BE2C (cell line): ENCODE results near the gene COPS8.

ENCODE experiments used
- DNase-seq: peaks from one replicate; pipeline ENCODE4 v3.0.0-alpha.2; 2020
- H3K27me3 ChIP-seq: fragments of 250-450 bp; sonication (Bioruptor Pico); 2 replicates; pipeline ENCODE4 v1.5.1; 2020; ENCODE audit warnings: mild to moderate bottlenecking
- H3K36me3 ChIP-seq: fragments of 250-450 bp; sonication (Bioruptor Pico); 2 replicates; pipeline ENCODE4 v1.5.1; 2020; ENCODE audit warnings: mild to moderate bottlenecking
- H3K4me1 ChIP-seq: fragments of 250-450 bp; sonication (Bioruptor Pico); 2 replicates; pipeline ENCODE4 v1.5.1; 2020
- H3K4me3 ChIP-seq: 2 replicates; pipeline ENCODE4 v1.5.1; 2011; ENCODE audit warnings: low read depth, low read length
- H3K9me3 ChIP-seq: fragments of 250-450 bp; sonication (Bioruptor Pico); 2 replicates; pipeline ENCODE4 v1.5.1; 2020
- TF ChIP-seq, protein P1 (sequence below): IDR thresholded peaks from 2 replicates; pipeline ENCODE4 v1.5.1; 2012; ENCODE audit warnings: mild to moderate bottlenecking, low read depth, low read length

COPS8 gene

DNA sequence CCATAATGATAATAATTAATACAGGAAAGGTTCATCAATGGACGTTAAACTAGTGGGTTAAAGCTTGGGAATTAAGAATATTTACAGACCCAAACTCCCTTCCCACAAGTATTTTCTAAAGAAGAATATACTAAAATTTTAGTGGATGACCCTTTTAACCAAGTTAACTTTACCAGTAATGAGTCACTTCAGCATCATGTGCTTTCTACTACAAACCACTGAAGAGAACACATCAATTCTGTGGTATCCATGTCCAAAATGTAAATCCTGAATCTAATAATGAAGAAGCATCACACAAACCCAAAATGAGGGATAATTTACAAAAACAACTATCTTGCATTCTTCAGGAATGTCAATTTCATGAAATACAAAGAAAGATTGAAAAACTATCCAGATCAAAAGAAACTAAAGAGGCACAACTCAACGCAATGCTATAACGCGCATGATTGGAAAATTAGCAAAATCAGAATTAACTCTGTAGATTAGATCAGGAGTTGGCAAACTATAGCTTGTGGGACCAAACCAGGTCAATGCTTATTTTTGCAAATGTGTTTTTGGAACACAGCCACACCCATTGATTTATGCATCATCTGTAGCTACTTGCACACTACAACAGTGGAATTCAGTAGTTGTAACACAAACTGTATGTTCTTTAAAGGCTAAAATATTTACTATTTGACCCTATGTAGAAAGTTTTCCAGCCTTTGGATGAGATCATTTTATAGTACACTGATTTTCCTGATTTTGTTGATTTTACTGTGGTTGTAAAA, 27.5 kb downstream of the COPS8 start:
- Histone ChIP-seq H3K27me3 (no peaks in the 10 kb centered on the region), H3K4me1 (no peaks in the 10 kb centered on the region), H3K36me3 (no peaks in the 10 kb centered on the region), H3K4me3 (no peak overlapping the region), H3K9me3 (no peaks in the 10 kb centered on the region)
- DNase-seq, result no peak
- TF ChIP-seq, protein P1, sequence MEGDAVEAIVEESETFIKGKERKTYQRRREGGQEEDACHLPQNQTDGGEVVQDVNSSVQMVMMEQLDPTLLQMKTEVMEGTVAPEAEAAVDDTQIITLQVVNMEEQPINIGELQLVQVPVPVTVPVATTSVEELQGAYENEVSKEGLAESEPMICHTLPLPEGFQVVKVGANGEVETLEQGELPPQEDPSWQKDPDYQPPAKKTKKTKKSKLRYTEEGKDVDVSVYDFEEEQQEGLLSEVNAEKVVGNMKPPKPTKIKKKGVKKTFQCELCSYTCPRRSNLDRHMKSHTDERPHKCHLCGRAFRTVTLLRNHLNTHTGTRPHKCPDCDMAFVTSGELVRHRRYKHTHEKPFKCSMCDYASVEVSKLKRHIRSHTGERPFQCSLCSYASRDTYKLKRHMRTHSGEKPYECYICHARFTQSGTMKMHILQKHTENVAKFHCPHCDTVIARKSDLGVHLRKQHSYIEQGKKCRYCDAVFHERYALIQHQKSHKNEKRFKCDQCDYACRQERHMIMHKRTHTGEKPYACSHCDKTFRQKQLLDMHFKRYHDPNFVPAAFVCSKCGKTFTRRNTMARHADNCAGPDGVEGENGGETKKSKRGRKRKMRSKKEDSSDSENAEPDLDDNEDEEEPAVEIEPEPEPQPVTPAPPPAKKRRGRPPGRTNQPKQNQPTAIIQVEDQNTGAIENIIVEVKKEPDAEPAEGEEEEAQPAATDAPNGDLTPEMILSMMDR, result no peak

DNA sequence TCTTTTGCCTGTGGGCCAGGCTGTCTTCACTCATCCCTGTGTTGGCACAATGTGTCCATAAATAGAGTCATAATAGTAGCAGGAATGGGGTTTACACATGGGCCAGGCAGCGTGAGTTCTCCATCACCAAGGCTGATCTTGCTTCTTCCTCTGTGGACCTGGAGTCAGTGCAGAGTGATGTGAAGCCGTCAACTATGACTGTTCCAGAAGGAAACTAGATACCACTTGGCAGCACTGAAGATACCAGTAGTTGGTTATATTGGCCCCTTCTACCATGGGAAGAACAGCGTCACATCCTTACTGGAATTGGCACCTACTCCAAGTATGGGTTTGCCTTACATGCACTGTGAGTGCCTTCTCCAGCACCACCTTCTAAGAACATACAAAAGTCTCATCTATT, 30.2 kb downstream of the COPS8 start:
- DNase-seq, result no peak
- H3K4me1 ChIP-seq, result no peaks in the 10 kb centered on the region
- no peaks in the 10 kb centered on the region for H3K9me3 ChIP-seq
- H3K4me3 ChIP-seq, result no peak overlapping the region
- no peaks in the 10 kb centered on the region for H3K36me3 ChIP-seq
- H3K27me3 ChIP-seq, result no peaks in the 10 kb centered on the region
- TF ChIP-seq, protein P1, result no peak

DNA sequence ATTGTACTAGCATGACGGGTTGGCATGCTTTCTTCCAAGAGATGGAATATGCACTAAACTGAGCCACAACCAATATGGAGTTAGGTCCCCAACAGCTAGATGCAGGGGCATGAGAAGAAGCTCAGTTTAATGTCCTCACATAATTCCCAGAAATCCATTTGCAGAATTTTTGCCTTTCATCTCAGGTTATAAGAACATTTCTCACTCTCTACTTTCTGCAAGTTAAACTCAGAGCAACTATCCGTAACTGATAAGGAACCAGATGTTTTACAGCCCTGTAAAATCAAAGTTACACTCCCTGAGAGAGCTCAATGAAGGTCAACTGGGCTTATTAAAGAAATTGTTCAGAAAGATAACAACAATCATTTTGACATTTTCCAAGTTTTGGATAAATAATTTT, 30.7 kb downstream of the COPS8 start:
- TF ChIP-seq, protein P1, result no peak
- DNase-seq, result no peak
- H3K27me3 ChIP-seq, result no peaks in the 10 kb centered on the region
- no peaks in the 10 kb centered on the region for H3K9me3 ChIP-seq
- H3K4me1 ChIP-seq, result no peaks in the 10 kb centered on the region
- H3K36me3 ChIP-seq, result no peaks in the 10 kb centered on the region
- H3K4me3 ChIP-seq, result no peak overlapping the region

DNA sequence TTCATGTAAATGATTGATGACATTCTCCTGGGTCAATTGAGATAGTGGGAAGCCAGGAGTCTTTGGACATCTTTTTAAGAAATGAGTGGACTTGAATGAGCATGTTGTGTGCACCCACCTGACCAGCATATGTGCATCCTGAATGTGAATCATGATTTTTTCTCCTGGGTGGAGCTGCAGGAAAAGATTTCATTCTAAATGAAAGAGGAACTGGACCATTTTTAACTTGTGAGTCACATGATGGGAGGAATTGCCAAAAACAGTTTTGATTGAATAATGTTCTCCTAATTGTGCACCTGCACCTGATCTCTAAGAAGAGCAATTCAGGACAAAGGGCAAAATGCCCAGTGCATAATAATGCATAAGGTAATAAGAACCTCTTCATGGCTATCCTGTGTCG, 32.3 kb downstream of the COPS8 start:
- TF ChIP-seq, protein P1, result no peak
- no peak for DNase-seq
- H3K4me1 ChIP-seq, result no peaks in the 10 kb centered on the region
- H3K36me3 ChIP-seq, result no peaks in the 10 kb centered on the region
- H3K27me3 ChIP-seq, result no peaks in the 10 kb centered on the region
- H3K4me3 ChIP-seq, result no peak overlapping the region
- 0 out of 2 replicates have a peak, but pooled peaks cover 2% of the 10 kb centered on the region for H3K9me3 ChIP-seq

DNA sequence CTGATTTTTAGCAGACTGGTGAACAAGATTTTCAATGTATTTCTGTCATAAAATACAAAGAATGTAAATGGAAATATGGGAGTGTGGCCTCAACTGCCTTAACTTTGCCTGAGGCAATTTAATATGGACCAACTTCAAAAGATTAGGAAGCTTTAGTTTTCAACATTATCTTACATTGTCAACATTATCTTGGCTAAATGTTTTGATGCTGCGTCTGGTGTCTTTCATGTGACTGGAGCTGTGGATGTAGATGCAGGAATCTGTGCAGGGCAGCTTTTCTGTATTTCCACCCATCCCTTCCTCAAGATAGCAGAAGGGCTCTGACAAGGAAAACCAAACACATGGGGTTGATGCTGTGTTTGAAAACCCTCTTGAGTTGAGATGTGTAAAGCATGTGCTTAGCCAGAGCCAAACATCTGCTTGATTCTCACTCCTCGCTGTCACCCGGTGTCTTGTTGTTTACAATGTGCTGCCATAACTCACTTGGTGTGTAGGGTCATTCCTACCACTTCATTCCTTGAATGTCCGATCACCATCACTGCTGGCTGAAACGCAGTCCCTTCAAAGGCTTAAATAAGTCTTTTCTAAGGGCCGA, 33.0 kb downstream of the COPS8 start:
- TF ChIP-seq, protein P1, result no peak
- H3K27me3 ChIP-seq, result no peaks in the 10 kb centered on the region
- no peaks in the 10 kb centered on the region for H3K4me1 ChIP-seq
- no peaks in the 10 kb centered on the region for H3K36me3 ChIP-seq
- DNase-seq, result no peak
- 0 out of 2 replicates have a peak, but pooled peaks cover 2% of the 10 kb centered on the region for H3K9me3 ChIP-seq
- no peak overlapping the region for H3K4me3 ChIP-seq

DNA sequence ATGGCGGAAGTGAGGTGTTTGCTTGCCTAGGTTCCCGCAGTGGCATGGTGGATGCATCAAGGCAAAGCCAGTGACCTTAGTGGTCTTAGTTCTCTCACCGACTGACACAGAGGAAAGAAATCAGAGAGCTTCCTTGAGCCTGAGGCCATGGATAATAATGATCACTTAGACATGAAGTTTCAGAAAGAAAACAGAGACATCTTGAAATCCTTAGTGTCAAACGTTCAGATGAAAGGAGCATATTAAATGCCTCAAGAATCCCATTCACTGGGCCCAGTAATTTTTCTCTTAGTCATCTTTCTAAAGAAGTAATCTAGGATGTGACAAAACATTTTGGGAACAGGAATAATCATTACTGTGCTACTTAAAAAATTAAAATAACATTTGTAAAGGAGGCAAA, 35.2 kb downstream of the COPS8 start:
- TF ChIP-seq, protein P1, result no peak
- Histone ChIP-seq H3K9me3 (0 out of 2 replicates have a peak, but pooled peaks cover 2% of the 10 kb centered on the region), H3K36me3 (no peaks in the 10 kb centered on the region), H3K4me3 (no peak overlapping the region), H3K4me1 (no peaks in the 10 kb centered on the region), H3K27me3 (no peaks in the 10 kb centered on the region)
- DNase-seq, result no peak
